Ishikawa (cell line): ENCODE results near the gene GNAO1.

Experiments used
- TEAD4 ChIP-seq: IDR thresholded peaks from 2 replicates; pipeline ENCODE4 v1.6.1; 2012
- TF ChIP-seq, protein P1 (sequence below): IDR thresholded peaks from 2 replicates; pipeline ENCODE4 v1.6.1; 2012
- TF ChIP-seq, protein P2 (sequence below): IDR thresholded peaks from 2 replicates; pipeline ENCODE4 v1.6.1; 2012

DNA sequence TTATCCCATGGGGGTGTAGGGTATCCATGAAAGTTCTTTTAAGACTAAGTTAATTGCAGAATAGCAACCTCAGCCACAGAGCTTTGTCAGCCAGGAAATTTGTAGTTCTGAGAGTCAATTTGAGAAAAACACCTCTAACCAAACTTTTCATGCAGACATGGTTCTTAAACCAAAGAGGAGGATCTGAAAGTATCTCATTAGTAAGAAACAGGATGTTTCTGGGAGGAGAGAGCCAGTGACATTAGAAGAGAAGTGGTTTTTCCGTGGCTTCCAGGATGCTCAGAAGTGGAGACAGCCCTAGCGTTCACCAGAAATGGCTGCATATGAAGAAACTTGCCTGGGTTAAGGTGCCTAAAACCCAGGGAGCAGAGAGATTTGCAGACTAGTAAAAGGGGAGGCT, 7.9 kb downstream of the GNAO1 start:
- TF ChIP-seq, protein P1, sequence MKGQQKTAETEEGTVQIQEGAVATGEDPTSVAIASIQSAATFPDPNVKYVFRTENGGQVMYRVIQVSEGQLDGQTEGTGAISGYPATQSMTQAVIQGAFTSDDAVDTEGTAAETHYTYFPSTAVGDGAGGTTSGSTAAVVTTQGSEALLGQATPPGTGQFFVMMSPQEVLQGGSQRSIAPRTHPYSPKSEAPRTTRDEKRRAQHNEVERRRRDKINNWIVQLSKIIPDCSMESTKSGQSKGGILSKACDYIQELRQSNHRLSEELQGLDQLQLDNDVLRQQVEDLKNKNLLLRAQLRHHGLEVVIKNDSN: no peak
- TF ChIP-seq, protein P2, sequence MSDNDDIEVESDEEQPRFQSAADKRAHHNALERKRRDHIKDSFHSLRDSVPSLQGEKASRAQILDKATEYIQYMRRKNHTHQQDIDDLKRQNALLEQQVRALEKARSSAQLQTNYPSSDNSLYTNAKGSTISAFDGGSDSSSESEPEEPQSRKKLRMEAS: no peak
- no peak for TF ChIP-seq TEAD4
